B cell (primary cell): ENCODE measurements around the gene AFF3. TPM values are rescaled to one million over a fixed set of nuclear protein-coding genes. Genes with fewer than 3 reads are reported as not detected.

Experiments used
- ATAC-seq: fragments of 200-7000 bp; cut with Tn5 transposase; one replicate; pipeline ENCODE4 v1.10.0; 2021; ENCODE audit warnings: low read depth, mild to moderate bottlenecking, moderate number of reproducible peaks, moderate library complexity
- CTCF ChIA-PET: fragments of 350-600 bp; sonication (Branson Sonifier 250); formaldehyde crosslinking; loops from one replicate; lab custom pipeline; 2021; ENCODE audit warnings: antibody characterized with exemption, inconsistent platforms; lab: Charles Lee
- POLR2A ChIA-PET: fragments of 350-600 bp; sonication (Branson Sonifier 250); formaldehyde crosslinking; loops from one replicate; lab custom pipeline; 2021; ENCODE audit warnings: antibody characterized with exemption; lab: Charles Lee
- DNase-seq: peaks from one replicate; pipeline ENCODE4 v3.0.0; 2013
- H2AFZ ChIP-seq: 2 replicates; pipeline ENCODE4 v1.6.1; 2012; ENCODE audit warnings: mild to moderate bottlenecking, low read depth, low read length; ENCODE audit not compliant: insufficient read depth, poor library complexity, severe bottlenecking
- H3K27ac ChIP-seq, 2 donors: 1 replicate in 1 of 2; 2 replicates in 1 of 2; pipeline ENCODE4 v1.5.1; 2012 to 2013; ENCODE audit warnings: low read length in 2 of 2, mild to moderate bottlenecking in 2 of 2, moderate library complexity in 1 of 2
- H3K27me3 ChIP-seq, 4 experiments: fragments of 200-600 bp in 1 of 4; sonication (generic) in 1 of 4; replicated peaks in 1 of 4; 1 replicate in 2 of 4; 2 replicates in 2 of 4; pipeline versions ENCODE4 v1.6.1 to v1.7.0; 2013 to 2016; ENCODE audit warnings: low read length in 3 of 4, mild to moderate bottlenecking in 2 of 4, mixed read lengths in 1 of 4, moderate library complexity in 1 of 4; ENCODE audit not compliant: insufficient read depth in 4 of 4, control insufficient read depth in 3 of 4; ENCODE audit errors: control extremely low read depth in 1 of 4
- H3K36me3 ChIP-seq, 2 experiments: replicated peaks in 1 of 2; 1 replicate in 1 of 2; 2 replicates in 1 of 2; pipeline versions ENCODE4 v1.6.1 to v1.7.1; 2013; ENCODE audit warnings: low read length in 1 of 2; ENCODE audit not compliant: insufficient read depth in 2 of 2, control insufficient read depth in 1 of 2; ENCODE audit errors: control extremely low read depth in 1 of 2, extremely low read depth in 1 of 2
- H3K4me1 ChIP-seq, 2 donors: fragments of 200-600 bp in 1 of 2; sonication (generic) in 1 of 2; 1 replicate in 1 of 2; 2 replicates in 1 of 2; pipeline versions ENCODE4 v1.5.1 to v1.6.1; 2013 to 2017; ENCODE audit warnings: low read length in 2 of 2; ENCODE audit not compliant: control insufficient read depth in 2 of 2, insufficient read depth in 2 of 2
- H3K4me2 ChIP-seq: replicated peaks from 2 replicates; pipeline ENCODE3; 2012; ENCODE audit warnings: mild to moderate bottlenecking, low read depth, low read length; ENCODE audit not compliant: poor library complexity, severe bottlenecking
- H3K4me3 ChIP-seq, 5 experiments: fragments of 200-600 bp in 1 of 5; sonication (generic) in 1 of 5; 1 replicate in 3 of 5; 2 replicates in 2 of 5; pipeline versions ENCODE4 v1.5.1 to v1.7.0; 2011 to 2016; ENCODE audit warnings: low read length in 4 of 5, mild to moderate bottlenecking in 4 of 5, low read depth in 2 of 5, control low read depth in 1 of 5, moderate library complexity in 1 of 5; ENCODE audit not compliant: insufficient read depth in 1 of 5; ENCODE audit errors: control extremely low read depth in 1 of 5, extremely low read depth in 1 of 5
- H3K79me2 ChIP-seq: fragments of 200-600 bp; sonication (generic); one replicate; pipeline ENCODE4 v1.6.0; 2016; ENCODE audit warnings: low read length; ENCODE audit not compliant: control insufficient read depth, insufficient read depth
- H3K9ac ChIP-seq: fragments of 200-600 bp; sonication (generic); 2 replicates; pipeline ENCODE4 v1.6.1; 2017; ENCODE audit warnings: mild to moderate bottlenecking, low read length, moderate library complexity
- H3K9me3 ChIP-seq, 3 donors: one replicate each; pipeline versions ENCODE4 v1.6.1 to v1.7.1; 2013; ENCODE audit warnings: low read length in 2 of 3; ENCODE audit not compliant: control insufficient read depth in 2 of 3, insufficient read depth in 1 of 3; ENCODE audit errors: control extremely low read depth in 1 of 3
- H4K20me1 ChIP-seq: 2 replicates; pipeline ENCODE4 v1.6.0; 2012; ENCODE audit warnings: mild to moderate bottlenecking, low read length; ENCODE audit not compliant: insufficient read depth, control insufficient read depth, poor library complexity, severe bottlenecking
- H3K27ac Mint-ChIP-seq: one replicate; pipeline ENCODE4 v1.8.0; 2021; ENCODE audit warnings: mixed read lengths
- H3K27me3 Mint-ChIP-seq: one replicate; pipeline ENCODE4 v1.8.0; 2021; ENCODE audit warnings: mixed read lengths
- H3K4me1 Mint-ChIP-seq: one replicate; pipeline ENCODE4 v1.8.0; 2021; ENCODE audit warnings: mixed read lengths
- H3K4me3 Mint-ChIP-seq: one replicate; pipeline ENCODE4 v1.8.0; 2021; ENCODE audit warnings: mixed read lengths
- H3K9me3 Mint-ChIP-seq: one replicate; pipeline ENCODE4 v1.8.0; 2022; ENCODE audit warnings: mixed read lengths; ENCODE audit not compliant: insufficient read depth
- EZH2 ChIP-seq: IDR thresholded peaks from 2 replicates; pipeline ENCODE4 v1.6.1; 2012; ENCODE audit warnings: borderline replicate concordance, low read depth, mild to moderate bottlenecking, moderate library complexity, low read length; ENCODE audit not compliant: insufficient read depth, poor library complexity, severe bottlenecking
- WGBS: methylation state at CpG from one replicate; pipeline ENCODE4 v1.1.5; 2013; ENCODE audit warnings: missing lambda C conversion rate; ENCODE audit not compliant: insufficient coverage; 5-methylcytosine and 5-hydroxymethylcytosine counted together
- intact Hi-C: fragments of 100-400 bp; cut with micrococcal nuclease; formaldehyde crosslinking; loops from one replicate; pipeline ENCODE4 v1.10.0; 2022
- polyA plus RNA-seq: library from polyadenylated mRNA; depleted of rRNA; stranded (reverse); fragments of >200 nt; gene quantifications from 2 replicates; pipeline ENCODE4 v1.2.3, GENCODE V29; 2012
- total RNA-seq, 2 donors: library from RNA; stranded (reverse); fragments of 120-200 nt in 1 of 2; gene quantifications; 1 replicate in 1 of 2; 2 replicates in 1 of 2; pipeline versions ENCODE4 v1.2.3 to v1.2.4, GENCODE V29; 2013 to 2022
- TF ChIP-seq, protein P1 (sequence below): fragments of 200-600 bp; IDR thresholded peaks from one replicate; pipeline ENCODE4 v1.8.0; 2022; ENCODE audit warnings: antibody characterized with exemption, mild to moderate bottlenecking

AFF3 gene
- total and polyA plus RNA-seq, 2 donors (not counting 1 experiment from before 2014, with no cell fraction given), result 117 to 830 TPM

DNA sequence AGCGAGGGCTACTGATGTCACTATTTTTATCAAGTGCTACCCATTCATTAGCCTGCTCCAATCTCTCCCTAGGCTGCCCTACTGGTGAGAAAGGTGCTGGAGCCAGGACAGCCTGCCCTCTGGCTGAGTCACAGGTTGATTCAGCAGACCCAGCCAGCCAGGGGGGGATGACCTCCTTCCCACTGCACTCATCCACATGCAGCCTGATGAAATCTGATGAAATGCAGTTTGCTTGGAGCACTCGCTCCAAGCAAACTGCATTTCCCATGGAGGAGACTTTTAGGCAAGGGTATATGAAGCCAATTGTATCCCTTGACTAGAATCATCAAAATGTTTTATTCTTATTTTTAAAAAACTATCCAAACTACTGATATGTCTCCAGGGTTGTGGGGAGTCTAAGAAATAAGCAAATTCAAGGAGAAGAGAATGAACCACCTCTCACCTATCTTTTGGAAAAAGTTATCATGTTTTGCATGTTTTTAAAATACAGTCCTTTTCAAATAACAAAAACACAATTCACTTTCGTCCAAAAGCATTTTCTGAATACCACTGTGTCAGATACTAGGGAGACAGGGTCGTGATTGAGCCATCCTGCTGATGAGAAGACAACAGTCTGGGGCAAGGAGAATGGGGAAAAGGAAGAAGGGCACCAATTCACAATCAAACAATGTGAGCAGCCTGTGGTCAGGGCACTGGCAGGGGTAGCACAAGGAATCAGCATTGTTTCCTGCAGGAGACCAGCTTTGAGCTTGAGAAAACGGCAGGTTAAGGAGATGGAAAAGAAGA is 128.3 kb downstream of the AFF3 start:
- no peaks in the 10 kb centered on the region for H3K27me3 Mint-ChIP-seq
- TF ChIP-seq, protein P1, sequence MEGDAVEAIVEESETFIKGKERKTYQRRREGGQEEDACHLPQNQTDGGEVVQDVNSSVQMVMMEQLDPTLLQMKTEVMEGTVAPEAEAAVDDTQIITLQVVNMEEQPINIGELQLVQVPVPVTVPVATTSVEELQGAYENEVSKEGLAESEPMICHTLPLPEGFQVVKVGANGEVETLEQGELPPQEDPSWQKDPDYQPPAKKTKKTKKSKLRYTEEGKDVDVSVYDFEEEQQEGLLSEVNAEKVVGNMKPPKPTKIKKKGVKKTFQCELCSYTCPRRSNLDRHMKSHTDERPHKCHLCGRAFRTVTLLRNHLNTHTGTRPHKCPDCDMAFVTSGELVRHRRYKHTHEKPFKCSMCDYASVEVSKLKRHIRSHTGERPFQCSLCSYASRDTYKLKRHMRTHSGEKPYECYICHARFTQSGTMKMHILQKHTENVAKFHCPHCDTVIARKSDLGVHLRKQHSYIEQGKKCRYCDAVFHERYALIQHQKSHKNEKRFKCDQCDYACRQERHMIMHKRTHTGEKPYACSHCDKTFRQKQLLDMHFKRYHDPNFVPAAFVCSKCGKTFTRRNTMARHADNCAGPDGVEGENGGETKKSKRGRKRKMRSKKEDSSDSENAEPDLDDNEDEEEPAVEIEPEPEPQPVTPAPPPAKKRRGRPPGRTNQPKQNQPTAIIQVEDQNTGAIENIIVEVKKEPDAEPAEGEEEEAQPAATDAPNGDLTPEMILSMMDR, result no peak
- no peak for TF ChIP-seq EZH2
- ChIA-PET CTCF (no interaction called here), POLR2A (no interaction called here)
- Histone ChIP-seq H3K27ac (peak overlapping the region in 1 of 2 donors; percentile 17), H3K79me2 (peaks cover 94% of the 10 kb centered on the region), H2AFZ (no peak overlapping the region), H3K4me3 (no peak overlapping the region), H3K9ac (no peak overlapping the region), H3K4me2 (no peak overlapping the region), H3K36me3 (peaks cover 2 to 62% of the 10 kb centered on the region in 2 experiments), H3K4me1 (peaks cover 5 to 11% of the 10 kb centered on the region in 2 donors), H4K20me1 (peaks cover 96% of the 10 kb centered on the region), H3K27me3 (no peaks in the 10 kb centered on the region), H3K9me3 (no peaks in the 10 kb centered on the region)
- no peak for ATAC-seq
- no peak for DNase-seq
- no peaks in the 10 kb centered on the region for H3K9me3 Mint-ChIP-seq
- WGBS, result no CpG with 5 or more reads among the region's 5 CpGs
- H3K4me3 Mint-ChIP-seq, result no peak overlapping the region
- peaks cover 42% of the 10 kb centered on the region for H3K4me1 Mint-ChIP-seq
- no peak overlapping the region for H3K27ac Mint-ChIP-seq
- intact Hi-C loops, result loop anchor here (5.0 kb wide), 1 partner anchor 228 kb away; no protein-coding TSS in a partner anchor

DNA sequence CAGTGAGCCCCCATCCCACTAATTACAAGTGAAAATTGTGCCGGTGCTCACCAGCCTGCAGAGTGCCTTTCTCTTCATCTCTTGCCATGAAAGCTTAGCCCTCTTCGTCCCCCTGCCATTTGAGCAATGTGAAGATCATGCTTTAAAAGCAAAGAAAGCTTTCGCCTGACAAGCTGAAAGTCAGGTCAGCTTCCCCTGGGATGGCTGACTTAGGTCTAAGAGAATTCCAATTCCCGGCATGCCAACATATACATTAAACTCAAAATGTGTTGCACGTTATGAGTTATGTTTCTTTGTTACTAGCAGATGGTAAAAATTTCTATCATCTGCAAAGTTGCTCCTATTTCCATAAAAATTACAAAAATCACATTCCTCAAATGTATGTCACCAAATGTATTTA is 129.8 kb downstream of the AFF3 start:
- Mint-ChIP-seq H3K27me3 (no peaks in the 10 kb centered on the region), H3K4me3 (no peak overlapping the region), H3K9me3 (no peaks in the 10 kb centered on the region), H3K27ac (peak overlapping the region; percentile 46), H3K4me1 (peaks cover 42% of the 10 kb centered on the region)
- H3K4me2 ChIP-seq, result no peak overlapping the region
- POLR2A ChIA-PET, result interaction anchor here (0.6 kb wide), 1 partner anchor 20 kb away, joined by 3 read pairs; no protein-coding TSS in a partner anchor
- TF ChIP-seq, protein P1, result no peak
- H3K9me3 ChIP-seq, result no peaks in the 10 kb centered on the region
- no peak overlapping the region for H3K9ac ChIP-seq
- H3K4me1 ChIP-seq, result peaks cover 5 to 11% of the 10 kb centered on the region in 2 donors
- ATAC-seq, result no peak
- peaks cover 87% of the 10 kb centered on the region for H3K79me2 ChIP-seq
- 92% methylated on average over 2 of the region's 5 CpGs for WGBS
- no peak overlapping the region for H3K4me3 ChIP-seq
- no peaks in the 10 kb centered on the region for H3K27me3 ChIP-seq
- H2AFZ ChIP-seq, result no peak overlapping the region
- peaks cover 8 to 65% of the 10 kb centered on the region in 2 experiments for H3K36me3 ChIP-seq
- H3K27ac ChIP-seq, result no peak overlapping the region
- DNase-seq, result no peak
- peaks cover 93% of the 10 kb centered on the region for H4K20me1 ChIP-seq
- CTCF ChIA-PET, result no interaction called here
- intact Hi-C loops, result loop anchor here (5.0 kb wide), 1 partner anchor 230 kb away; no protein-coding TSS in a partner anchor
